Activated CD4-positive, alpha-beta T cell treated with anti-CD3 and anti-CD28 coated beads, Interleukin-2, amount 50 U/mL, for 16 hours (primary cell): ENCODE results near the gene RNF212B.
A peak's percentile ranks its signal among the peaks of the same experiment; 100 is the strongest.

Experiments
- DNase-seq: peaks from one replicate; pipeline ENCODE4 v3.0.0-alpha.2; 2020

RNF212B gene

DNA sequence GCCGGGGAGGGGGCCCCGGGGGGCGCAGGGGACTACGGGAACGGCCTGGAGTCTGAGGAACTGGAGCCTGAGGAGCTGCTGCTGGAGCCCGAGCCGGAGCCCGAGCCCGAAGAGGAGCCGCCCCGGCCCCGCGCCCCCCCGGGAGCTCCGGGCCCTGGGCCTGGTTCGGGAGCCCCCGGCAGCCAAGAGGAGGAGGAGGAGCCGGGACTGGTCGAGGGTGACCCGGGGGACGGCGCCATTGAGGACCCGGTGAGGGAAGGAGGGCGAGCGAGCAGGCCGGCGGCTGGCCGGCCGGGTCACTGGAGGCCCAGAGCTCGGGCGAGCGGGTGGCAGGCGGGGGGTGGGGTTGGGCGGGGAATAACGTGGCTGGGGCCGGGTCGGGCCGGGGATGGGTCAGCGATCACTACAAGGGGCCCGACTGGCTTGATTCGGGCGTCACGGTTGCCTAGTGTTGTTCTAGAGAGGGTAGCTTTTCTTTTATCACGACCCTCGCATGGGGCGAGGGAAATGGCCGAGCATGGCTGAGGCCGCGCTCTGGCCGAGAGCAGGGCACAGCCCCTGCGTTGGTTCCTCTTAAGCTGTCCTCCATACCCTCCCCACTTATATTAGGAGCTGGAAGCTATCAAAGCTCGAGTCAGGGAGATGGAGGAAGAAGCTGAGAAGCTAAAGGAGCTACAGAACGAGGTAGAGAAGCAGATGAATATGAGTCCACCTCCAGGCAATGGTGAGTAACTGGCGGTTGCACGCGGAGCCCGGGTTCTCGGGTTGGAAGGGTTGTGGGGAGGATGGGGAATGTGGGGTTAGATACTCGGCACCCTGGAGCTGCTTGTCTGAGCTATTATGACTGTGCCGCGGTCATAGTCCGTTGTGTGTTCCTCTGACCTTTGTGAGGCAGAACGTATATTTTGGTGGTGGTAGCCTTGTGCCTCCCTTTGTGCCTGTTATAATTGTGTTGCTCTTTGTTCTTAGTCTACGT lies 84.1 kb downstream of the RNF212B start:
- DNase-seq, result peak; percentile 65
